Stimulated activated CD8-positive, alpha-beta memory T cell treated with anti-CD3 and anti-CD28 coated beads, Interleukin-7, amount 100 ng/mL, for 4 hours (primary cell): ENCODE results near the gene RAB37.

ENCODE experiments used
- DNase-seq, 2 donors: peaks; one replicate each; pipeline ENCODE4 v3.0.0-alpha.2; 2020; ENCODE audit warnings: low read depth in 2 of 2

RAB37 gene

GRCh38 chr17:74760404-74761105 is 23.5 kb downstream of the RAB37 start:
- no peak for DNase-seq

- no peak for DNase-seq
Observed at GRCh38 chr17:74761419-74761818, 24.4 kb downstream of the RAB37 start.

- DNase-seq: no peak
Observed at GRCh38 chr17:74761931-74762330, 24.9 kb downstream of the RAB37 start.

GRCh38 chr17:74763565-74764387 is 26.7 kb downstream of the RAB37 start:
- no peak for DNase-seq

- DNase-seq: no peak
Observed at GRCh38 chr17:74764751-74765286, 27.8 kb downstream of the RAB37 start.

GRCh38 chr17:74766413-74766812 is 29.4 kb downstream of the RAB37 start:
- no peak for DNase-seq

- no peak for DNase-seq
Observed at GRCh38 chr17:74767111-74767516, 30.1 kb downstream of the RAB37 start.

- no peak for DNase-seq
Observed at GRCh38 chr17:74768069-74768762, 31.2 kb downstream of the RAB37 start.

- DNase-seq: no peak
Observed at GRCh38 chr17:74768763-74769114, 31.7 kb downstream of the RAB37 start.

GRCh38 chr17:74769266-74769855 is 32.3 kb downstream of the RAB37 start:
- no peak for DNase-seq

- no peak for DNase-seq
Observed at GRCh38 chr17:74769856-74770497, 32.9 kb downstream of the RAB37 start.

GRCh38 chr17:74770498-74771318 is 33.7 kb downstream of the RAB37 start:
- peak; percentile 40 to 62 for DNase-seq

- no peak for DNase-seq
Observed at GRCh38 chr17:74771319-74771914, 34.4 kb downstream of the RAB37 start.

- no peak for DNase-seq
Observed at GRCh38 chr17:74772053-74772452, 35.0 kb downstream of the RAB37 start.

- DNase-seq: no peak
Observed at GRCh38 chr17:74773414-74773813, 36.4 kb downstream of the RAB37 start.

GRCh38 chr17:74773871-74774286 is 36.8 kb downstream of the RAB37 start:
- DNase-seq: no peak

GRCh38 chr17:74775409-74776043 is 38.5 kb downstream of the RAB37 start:
- DNase-seq: no peak

GRCh38 chr17:74776044-74776962 is 39.2 kb downstream of the RAB37 start, which contains the start of gene NAT9:
Gene NAT9 (minus strand): TSS chr17:74776345. CDS start chr17:74775698, 647 bp downstream.
- peak; percentile 96 to 99 for DNase-seq
